ENCODE results near the gene G6PC1.

The G6PC1 gene

DNA sequence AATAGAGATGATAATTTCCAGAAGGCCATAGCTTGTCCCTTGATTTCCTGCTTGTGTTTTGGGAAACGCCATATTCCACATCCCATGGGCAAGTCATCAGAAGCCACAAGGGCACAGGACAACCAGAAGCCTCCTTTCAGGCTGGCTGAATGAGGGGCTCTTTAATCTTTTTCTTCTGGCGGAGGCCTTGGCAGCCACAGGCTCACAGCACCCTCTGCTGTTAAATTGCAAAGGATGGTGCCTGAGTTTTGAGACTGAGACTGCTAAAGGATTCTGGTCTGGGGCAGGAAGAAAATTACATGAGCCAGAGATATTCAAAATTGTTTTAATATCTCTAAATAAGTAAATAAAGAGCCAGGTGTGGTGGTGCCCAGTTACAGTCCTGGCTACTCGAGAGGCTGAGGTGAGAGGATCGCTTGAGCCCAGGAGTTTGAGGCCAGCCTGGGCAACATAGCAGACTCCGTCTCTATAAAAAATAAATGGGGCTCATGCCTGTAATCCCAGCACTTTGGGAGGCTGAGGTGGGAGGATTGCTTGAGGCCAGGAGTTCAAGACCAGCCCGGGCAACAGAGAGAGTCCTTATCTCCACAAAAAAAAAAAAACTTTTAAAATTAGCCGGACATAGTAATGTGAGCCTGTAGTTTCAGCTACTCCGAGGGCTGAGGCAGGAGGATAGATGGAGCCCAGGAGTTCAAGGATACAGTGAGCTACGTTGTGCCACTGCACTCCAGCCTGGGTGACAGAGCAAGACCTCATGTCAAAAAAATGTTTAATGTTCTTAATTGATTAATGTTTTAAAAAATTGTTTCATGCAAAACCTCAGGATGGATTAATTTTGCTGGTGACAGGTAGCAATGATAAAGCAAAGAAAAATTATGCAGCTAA, 37.4 kb downstream of the G6PC1 start:
- no peak for DNase-seq (ENCODE audit: low read depth in 2 of 2)

DNA sequence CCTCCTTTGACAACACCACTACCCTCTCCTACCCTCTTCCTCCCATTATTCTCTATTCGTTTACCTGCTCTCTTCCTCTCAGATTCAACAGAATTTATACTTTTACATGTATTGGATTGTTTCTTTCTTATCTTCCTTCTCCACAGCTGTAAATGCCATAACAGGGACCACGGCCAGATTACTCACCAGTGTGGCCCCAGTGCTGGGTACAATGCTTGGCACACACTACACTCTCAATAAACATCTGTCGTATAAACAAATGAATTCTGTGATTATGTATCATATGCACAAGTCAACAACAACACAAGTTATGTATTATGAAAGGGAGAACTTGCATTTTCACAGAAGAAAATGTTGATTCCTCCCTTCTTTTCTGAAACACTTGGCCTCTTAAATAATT, 43.6 kb downstream of the G6PC1 start:
- no peak for DNase-seq (ENCODE audit: low read depth in 2 of 2)

DNA sequence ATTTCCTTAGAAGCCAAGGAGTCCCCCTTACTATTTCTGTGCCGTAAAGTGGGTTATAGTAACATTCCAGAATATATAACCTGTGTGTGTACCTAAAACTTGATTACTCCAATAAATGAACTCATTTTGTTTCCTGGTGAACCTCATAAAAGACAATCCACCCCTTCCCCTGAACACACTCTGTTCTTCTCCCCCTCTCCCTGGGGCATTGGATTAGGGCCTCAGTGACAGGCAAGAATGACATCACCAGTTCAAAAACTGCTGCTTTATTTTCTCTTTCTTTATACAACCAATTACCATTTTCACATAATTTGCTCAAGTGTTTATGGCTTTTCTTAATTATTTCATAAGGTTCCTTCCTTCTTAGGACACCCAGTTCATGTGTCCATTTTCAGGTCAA, 46.2 kb downstream of the G6PC1 start:
- DNase-seq (ENCODE audit: low read depth in 2 of 2): no peak

DNA sequence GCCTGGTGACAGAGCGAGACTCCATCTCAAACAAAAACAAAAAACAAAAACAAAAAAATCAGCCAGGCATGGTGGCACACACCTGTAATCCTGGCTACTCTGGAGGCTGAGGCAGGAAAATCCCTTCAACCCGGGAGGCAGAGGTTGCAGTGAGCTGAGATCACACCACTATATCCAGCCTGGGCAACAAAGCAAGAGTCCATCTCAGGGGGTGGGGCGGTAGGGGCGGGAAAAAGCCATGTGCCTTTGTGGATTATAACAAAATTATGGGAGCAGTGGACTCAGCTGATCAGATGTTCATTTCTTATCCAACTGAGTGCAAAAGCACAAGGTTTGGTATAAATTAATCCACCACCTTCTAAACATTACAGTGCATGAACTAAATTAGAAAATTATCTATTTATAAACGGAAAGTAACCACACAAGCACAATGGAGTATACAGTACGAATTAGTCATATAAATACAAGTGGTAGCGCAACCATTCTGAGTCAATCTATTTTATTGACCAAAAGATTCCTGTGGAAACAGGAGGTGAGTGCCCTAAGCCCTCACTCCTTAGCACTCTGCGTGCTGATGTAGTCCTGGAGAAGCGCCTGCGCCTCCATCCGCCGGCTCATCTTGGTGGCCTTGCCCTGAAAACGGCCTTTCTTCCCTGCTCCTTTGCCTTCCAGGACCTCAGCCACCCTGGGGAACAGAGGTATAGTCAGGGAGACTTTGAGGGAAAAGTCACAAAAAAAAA, 49.6 kb downstream of the G6PC1 start:
- DNase-seq (ENCODE audit: low read depth in 2 of 2): no peak
